ENCODE measurements around the gene MADD.
"Not testable (repeated sequence)": the region's sequence is repeated elsewhere in the genome, so short reads cannot be mapped to it uniquely, and the experiment has no call there.

MADD gene

DNA sequence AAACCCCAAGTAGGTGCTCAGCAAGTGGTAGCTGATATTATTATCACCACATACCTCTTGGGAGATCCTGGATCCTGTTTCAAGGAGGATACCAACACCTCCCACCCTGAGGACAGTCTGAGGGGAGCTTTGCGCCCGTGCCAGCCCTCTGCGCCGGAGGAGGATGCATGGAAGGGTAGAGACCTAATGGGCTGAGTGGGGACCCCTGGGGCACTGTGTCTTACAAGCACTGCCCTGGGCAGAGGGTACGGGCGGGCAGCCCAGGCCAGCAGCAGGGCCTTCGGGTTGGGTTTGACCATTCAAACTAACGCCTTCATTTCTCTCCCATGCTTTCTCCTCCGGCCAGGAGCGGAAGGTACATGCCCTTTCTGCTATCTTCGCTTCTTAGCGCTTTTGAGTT is 56.3 kb downstream of the MADD start:
- DNase-seq: no peak

DNA sequence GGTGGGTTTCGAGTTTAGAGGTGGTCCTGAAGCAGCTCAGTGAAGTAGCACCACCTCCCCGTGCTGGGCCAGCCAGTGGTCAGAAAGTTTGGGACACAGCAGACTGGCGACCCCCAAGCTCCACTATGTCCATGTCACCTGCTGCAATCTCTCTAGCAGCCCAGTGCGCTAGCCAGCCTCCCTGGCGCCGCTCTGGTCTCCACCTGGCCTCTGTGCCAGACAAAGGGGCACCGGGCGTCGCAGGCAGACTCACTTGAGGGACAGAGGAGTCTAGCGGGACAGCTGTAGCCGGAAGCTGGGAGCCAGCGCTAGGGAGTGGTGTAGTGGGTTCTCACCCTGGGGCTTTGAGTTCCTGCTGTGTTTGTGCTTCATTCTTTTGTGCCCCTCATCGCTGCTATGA is 57.1 kb downstream of the MADD start:
- DNase-seq: no peak

- no peak for DNase-seq
These were observed 58.0 kb downstream of the MADD start for GRCh38 chr11:47327949-47328348.

DNA sequence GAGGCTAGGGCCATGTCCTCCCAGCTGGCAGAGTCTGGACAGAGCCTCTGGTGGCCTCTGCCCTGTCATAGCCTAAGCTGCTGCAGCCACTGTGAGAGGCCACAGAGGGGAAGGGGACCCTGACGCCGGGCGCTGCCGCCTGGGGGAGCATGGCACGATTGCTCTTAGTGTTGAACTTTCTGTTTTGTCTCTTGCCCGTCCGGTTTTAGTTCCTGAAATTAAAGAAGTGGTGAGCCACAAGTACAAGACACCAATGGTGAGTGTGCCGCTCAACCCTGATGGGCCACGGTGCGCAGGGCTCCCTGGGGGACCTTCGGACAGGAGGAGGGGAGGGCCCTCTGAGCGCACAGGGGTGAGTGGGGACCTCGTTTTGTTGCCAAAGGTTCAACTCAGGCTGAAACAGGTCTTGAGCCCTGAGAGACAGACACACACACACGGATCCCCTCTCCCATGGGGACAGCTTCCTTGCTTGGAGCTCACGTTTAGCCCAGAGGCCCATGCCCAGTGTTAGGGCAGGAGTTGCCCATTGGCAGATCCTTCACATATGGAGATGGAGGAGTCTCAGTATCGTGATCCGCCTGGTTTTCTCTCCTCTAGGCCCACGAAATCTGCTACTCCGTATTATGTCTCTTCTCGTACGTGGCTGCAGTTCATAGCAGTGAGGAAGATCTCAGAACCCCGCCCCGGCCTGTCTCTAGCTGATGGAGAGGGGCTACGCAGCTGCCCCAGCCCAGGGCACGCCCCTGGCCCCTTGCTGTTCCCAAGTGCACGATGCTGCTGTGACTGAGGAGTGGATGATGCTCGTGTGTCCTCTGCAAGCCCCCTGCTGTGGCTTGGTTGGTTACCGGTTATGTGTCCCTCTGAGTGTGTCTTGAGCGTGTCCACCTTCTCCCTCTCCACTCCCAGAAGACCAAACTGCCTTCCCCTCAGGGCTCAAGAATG is 58.8 kb downstream of the MADD start:
- no peak for DNase-seq

DNA sequence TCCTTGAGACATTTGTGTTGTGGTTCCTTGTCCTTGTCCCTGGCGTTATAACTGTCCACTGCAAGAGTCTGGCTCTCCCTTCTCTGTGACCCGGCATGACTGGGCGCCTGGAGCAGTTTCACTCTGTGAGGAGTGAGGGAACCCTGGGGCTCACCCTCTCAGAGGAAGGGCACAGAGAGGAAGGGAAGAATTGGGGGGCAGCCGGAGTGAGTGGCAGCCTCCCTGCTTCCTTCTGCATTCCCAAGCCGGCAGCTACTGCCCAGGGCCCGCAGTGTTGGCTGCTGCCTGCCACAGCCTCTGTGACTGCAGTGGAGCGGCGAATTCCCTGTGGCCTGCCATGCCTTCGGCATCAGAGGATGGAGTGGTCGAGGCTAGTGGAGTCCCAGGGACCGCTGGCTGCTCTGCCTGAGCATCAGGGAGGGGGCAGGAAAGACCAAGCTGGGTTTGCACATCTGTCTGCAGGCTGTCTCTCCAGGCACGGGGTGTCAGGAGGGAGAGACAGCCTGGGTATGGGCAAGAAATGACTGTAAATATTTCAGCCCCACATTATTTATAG is 59.6 kb downstream of the MADD start:
- DNase-seq: no peak

DNA sequence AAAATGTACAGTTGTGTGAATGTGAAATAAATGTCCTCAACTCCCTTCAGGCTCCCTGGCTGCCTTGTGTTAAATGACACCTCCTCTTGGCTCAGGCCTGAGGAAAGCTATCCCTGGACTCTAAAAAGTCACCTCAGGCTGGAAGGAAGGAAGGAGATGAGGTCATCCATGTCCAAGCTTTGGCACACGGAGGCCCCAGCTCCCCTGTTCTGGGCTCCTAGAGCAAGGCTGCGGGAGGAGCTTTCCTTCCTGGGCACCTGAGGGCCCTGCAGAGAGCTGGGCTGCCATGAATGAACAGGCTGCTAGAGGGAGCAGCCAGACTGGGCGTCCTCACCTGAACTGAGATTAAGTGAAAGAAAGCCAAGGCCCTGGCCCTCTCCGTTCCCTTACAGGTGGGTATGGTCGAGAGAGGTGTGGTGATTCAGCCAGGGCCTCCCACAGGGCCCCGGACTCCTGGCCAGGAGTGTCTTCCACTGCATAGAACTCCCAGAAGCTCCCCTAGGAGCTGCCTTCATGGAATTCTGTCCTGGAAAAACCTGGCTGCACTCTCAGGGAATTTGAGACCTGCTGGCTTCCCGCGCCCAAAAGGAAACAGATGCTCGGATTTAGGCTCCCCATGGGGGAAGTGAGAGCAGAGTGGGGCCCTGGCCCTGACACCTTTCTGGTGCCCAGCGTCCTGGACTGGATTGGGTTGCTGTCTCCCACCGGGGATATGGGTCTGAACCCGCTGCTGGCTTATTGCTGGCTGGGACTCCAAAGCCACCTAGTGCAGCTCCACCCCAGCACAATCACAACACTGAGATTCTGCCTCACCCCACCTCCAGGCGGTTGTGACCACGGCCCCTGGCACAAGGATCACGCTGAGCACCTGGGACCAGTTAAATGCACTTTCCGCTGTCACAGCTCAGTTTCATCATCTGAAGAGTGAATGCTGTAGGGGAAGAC is 60.3 kb downstream of the MADD start:
- DNase-seq: no peak

GRCh38 chr11:47331454-47332302 is 61.7 kb downstream of the MADD start:
- DNase-seq: no peak

GRCh38 chr11:47332303-47332711 is 62.4 kb downstream of the MADD start:
- no peak for DNase-seq

DNA sequence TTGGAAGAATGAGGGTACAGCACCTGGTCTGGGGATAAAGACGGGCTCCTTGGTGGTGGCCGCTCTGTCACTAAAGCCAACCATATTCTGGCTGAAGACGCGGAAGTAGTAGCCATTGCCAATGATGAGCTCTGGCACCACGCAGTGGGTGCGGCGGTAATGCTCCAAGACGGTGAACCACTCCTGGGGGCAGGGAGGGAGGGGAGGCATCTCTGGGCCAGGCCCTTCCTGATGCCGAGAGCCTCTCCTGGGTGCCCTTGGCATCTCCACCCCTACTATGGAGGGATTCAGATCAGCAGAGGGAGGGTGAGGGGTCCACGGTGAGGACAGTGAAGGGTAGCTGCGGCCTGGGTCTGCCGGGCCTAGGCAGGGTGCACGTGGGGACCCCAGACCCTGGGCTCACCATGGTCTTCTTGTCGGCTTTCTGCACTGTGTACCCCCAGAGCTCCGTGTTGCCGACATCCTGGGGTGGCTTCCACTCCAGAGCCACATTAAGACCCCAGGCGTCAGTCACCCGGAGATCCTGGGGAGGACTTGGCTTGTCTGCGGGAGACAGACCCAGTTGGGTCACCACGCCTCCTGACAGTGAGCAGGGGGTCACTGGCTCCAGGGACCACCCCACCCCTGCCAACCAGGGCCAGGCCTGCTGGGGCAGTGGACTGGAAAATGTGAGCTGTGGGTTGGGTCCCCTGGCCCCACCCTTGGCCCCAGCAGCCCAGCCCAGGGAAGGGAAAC is 63.0 kb downstream of the MADD start:
- DNase-seq: no peak

GRCh38 chr11:47333526-47333845 is 63.6 kb downstream of the MADD start:
- DNase-seq: no peak

- DNase-seq: no peak
These were observed 64.0 kb downstream of the MADD start for GRCh38 chr11:47333886-47334443.

- not testable (repeated sequence) for DNase-seq
These were observed 64.9 kb downstream of the MADD start for GRCh38 chr11:47334699-47335411.

- no peak for DNase-seq
These were observed 65.8 kb downstream of the MADD start for GRCh38 chr11:47335733-47336132.

GRCh38 chr11:47336595-47336994 is 66.7 kb downstream of the MADD start:
- no peak for DNase-seq

GRCh38 chr11:47337229-47337924 is 67.4 kb downstream of the MADD start:
- no peak for DNase-seq

DNA sequence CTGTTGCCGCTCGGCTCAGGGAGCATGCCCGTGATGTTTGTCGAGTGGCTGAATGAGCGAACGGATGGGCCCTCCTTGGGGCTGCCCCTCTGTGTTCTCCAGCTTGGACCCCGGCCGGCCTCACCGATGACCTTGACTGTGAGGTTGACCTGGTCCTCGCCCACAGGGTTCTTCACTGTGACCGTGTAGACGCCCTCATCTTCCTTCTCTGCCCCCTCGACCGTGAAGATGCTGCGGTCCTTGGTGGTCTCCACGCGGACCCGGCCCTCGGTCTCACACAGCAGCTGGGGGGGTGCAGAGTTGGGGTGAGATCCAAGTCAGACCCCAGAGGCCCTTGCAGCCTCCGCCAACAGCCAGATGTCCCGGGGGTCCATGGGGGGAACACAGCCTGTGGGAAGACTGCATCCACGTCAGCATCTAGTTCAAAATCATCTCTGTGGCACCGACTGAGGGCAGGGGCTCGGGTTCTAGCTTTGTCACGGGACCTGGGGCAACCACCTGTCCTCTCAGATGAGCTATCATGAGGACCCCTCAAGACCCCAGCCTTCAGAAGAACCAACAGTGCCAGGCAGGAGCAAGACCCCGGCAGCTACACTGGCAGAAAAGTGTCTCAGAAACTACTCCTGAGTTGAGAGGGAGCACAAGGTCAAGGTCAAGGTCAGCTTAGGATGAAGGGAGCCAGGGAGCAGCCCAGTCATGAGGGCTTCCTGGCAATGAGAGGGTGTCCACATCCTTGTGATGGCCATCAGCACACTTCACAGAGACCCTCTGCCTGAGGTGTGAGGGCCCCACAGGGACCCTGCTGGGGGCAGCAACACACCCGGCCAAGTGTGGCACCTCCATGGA is 68.7 kb downstream of the MADD start:
- DNase-seq: no peak

GRCh38 chr11:47340010-47340409 is 70.1 kb downstream of the MADD start:
- DNase-seq: no peak

GRCh38 chr11:47340980-47341775 is 71.2 kb downstream of the MADD start:
- DNase-seq: no peak

All from NK-92 treated with Interleukin-12 subunit alpha and Interleukin-12 subunit beta, amount 100 ng/mL, for 24 hours (cell line).